ENCODE results near the gene DNAJC22.
A peak's percentile ranks its signal among the peaks of the same experiment; 100 is the strongest.

Gene DNAJC22

GRCh38 chr12:49334226-49334625 is 12.5 kb upstream of the DNAJC22 start:
- DNase-seq (ENCODE audit: low read depth in 1 of 2, low spot score in 1 of 2): no peak
- no peak for TF ChIP-seq JUND (IDR thresholded peaks at IDR 0.05; ENCODE audit: low read depth)
- in situ Hi-C loops (cut with HindIII; ENCODE audit: low pct_unique_long_range_greater_than_20kb, low sequenced_read_pairs): no loop called here

- TF ChIP-seq JUND (IDR thresholded peaks at IDR 0.05; ENCODE audit: low read depth): no peak
- no peak for DNase-seq (ENCODE audit: low read depth in 1 of 2, low spot score in 1 of 2)
- in situ Hi-C loops (cut with HindIII; ENCODE audit: low pct_unique_long_range_greater_than_20kb, low sequenced_read_pairs): no loop called here
Measured at GRCh38 chr12:49334681-49335080, 12.0 kb upstream of the DNAJC22 start.

- no peak for TF ChIP-seq JUND (IDR thresholded peaks at IDR 0.05; ENCODE audit: low read depth)
- no peak for DNase-seq (ENCODE audit: low read depth in 1 of 2, low spot score in 1 of 2)
- in situ Hi-C loops (cut with HindIII; ENCODE audit: low pct_unique_long_range_greater_than_20kb, low sequenced_read_pairs): no loop called here
Measured at GRCh38 chr12:49335118-49335954, 11.4 kb upstream of the DNAJC22 start.

- no peak for TF ChIP-seq JUND (IDR thresholded peaks at IDR 0.05; ENCODE audit: low read depth)
- DNase-seq (ENCODE audit: low read depth in 1 of 2, low spot score in 1 of 2): no peak
- in situ Hi-C loops (cut with HindIII; ENCODE audit: low pct_unique_long_range_greater_than_20kb, low sequenced_read_pairs): no loop called here
Measured at GRCh38 chr12:49335955-49336644, 10.6 kb upstream of the DNAJC22 start.

- in situ Hi-C loops (cut with HindIII; ENCODE audit: low pct_unique_long_range_greater_than_20kb, low sequenced_read_pairs): no loop called here
- DNase-seq (ENCODE audit: low read depth in 1 of 2, low spot score in 1 of 2): peak; percentile 86 to 96
- TF ChIP-seq JUND (IDR thresholded peaks at IDR 0.05; ENCODE audit: low read depth): no peak
Measured at GRCh38 chr12:49336645-49337584, 9.8 kb upstream of the DNAJC22 start, which contains the start of gene C1QL4. Gene C1QL4 (minus strand): TSS chr12:49337188. CDS start chr12:49336477, 711 bp downstream.

- in situ Hi-C loops (cut with HindIII; ENCODE audit: low pct_unique_long_range_greater_than_20kb, low sequenced_read_pairs): no loop called here
- TF ChIP-seq JUND (IDR thresholded peaks at IDR 0.05; ENCODE audit: low read depth): no peak
- DNase-seq (ENCODE audit: low read depth in 1 of 2, low spot score in 1 of 2): no peak
Measured at GRCh38 chr12:49338830-49339463, 7.7 kb upstream of the DNAJC22 start.

- in situ Hi-C loops (cut with HindIII; ENCODE audit: low pct_unique_long_range_greater_than_20kb, low sequenced_read_pairs): no loop called here
- no peak for DNase-seq (ENCODE audit: low read depth in 1 of 2, low spot score in 1 of 2)
- no peak for TF ChIP-seq JUND (IDR thresholded peaks at IDR 0.05; ENCODE audit: low read depth)
Measured at GRCh38 chr12:49339464-49339861, 7.2 kb upstream of the DNAJC22 start.

GRCh38 chr12:49340095-49340870 is 6.4 kb upstream of the DNAJC22 start:
- TF ChIP-seq JUND (IDR thresholded peaks at IDR 0.05; ENCODE audit: low read depth): no peak
- DNase-seq (ENCODE audit: low read depth in 1 of 2, low spot score in 1 of 2): no peak
- in situ Hi-C loops (cut with HindIII; ENCODE audit: low pct_unique_long_range_greater_than_20kb, low sequenced_read_pairs): no loop called here

- no peak for DNase-seq (ENCODE audit: low read depth in 1 of 2, low spot score in 1 of 2)
- no peak for TF ChIP-seq JUND (IDR thresholded peaks at IDR 0.05; ENCODE audit: low read depth)
- in situ Hi-C loops (cut with HindIII; ENCODE audit: low pct_unique_long_range_greater_than_20kb, low sequenced_read_pairs): no loop called here
Measured at GRCh38 chr12:49340971-49341776, 5.5 kb upstream of the DNAJC22 start.

- in situ Hi-C loops (cut with HindIII; ENCODE audit: low pct_unique_long_range_greater_than_20kb, low sequenced_read_pairs): no loop called here
- TF ChIP-seq JUND (IDR thresholded peaks at IDR 0.05; ENCODE audit: low read depth): no peak
- DNase-seq (ENCODE audit: low read depth in 1 of 2, low spot score in 1 of 2): no peak
Measured at GRCh38 chr12:49341777-49342065, 5.0 kb upstream of the DNAJC22 start.

Measured in T47D (cell line).